ENCODE results near the gene CHMP6. TPM values are rescaled to one million over a fixed set of nuclear protein-coding genes. Genes with fewer than 3 reads are reported as not detected.

Gene CHMP6
- total and polyA plus RNA-seq, 7 donors = 15.7 to 40.4 (median 28.2) TPM

- peak overlapping the region in 1 of 4 donors; percentile 6 for H3K4me3 ChIP-seq
- H3K27ac ChIP-seq = peak overlapping the region; percentile 91 to 93 (median 91)
- DNase-seq = no peak
- intact Hi-C loops (cut with DNase I) = loop anchor here (10.0 kb wide), 1 partner anchor 505 kb away; no protein-coding TSS in a partner anchor
- H3K9me3 ChIP-seq = no peaks in the 10 kb centered on the region
- no peaks in the 10 kb centered on the region for H3K27me3 ChIP-seq
- WGBS, 2 donors = 89 to 91% methylated on average over 24 of the region's 24 CpGs
- no peak for TF ChIP-seq EP300 (IDR thresholded peaks at IDR 0.05)
- TF ChIP-seq POLR2AphosphoS5 (IDR thresholded peaks at IDR 0.05) = no peak
- no peak for TF ChIP-seq POLR2A (IDR thresholded peaks at IDR 0.05)
- no peak for TF ChIP-seq CTCF (IDR thresholded peaks at IDR 0.05)
- peaks cover 0 to 16% (median 3%) of the 10 kb centered on the region in 4 donors for H3K36me3 ChIP-seq
- peaks cover 0 to 46% (median 44%) of the 10 kb centered on the region in 4 donors for H3K4me1 ChIP-seq
Observed at GRCh38 chr17:80960037-80960796, 31.4 kb upstream of the CHMP6 start.

DNA sequence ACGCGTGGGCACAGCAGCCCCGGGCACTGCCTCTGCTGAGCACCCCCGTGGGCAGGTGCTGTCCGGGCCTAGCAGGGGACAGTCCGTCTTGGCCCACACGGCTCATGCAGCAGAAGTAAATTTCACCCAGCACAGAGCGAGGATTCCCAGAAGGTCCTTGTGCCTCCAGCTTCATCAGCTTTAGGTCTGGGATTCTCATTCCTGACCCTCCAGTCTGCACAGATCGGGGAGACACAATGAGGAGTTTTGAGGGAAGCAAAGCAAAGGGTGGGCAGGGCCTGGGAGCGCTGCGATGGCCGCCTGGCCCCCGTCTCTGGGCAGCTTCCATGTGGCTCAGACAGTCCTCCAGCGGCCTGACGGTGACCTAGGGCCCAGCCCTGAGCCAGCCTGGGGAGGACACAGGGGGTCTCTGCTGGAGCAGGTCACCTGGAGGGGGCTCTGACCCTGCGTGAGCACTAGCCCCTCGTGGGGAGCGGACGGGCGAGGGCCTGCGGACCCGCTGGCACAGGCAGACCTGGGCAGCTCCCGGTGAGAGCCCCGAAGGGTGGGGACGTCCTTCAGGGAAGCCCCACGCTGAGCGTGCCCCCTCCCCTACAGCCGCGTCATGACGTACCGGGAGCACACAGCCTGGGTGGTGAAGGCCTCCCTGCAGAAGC lies 30.7 kb upstream of the CHMP6 start:
- 95 to 97% methylated on average over 31 of the region's 31 CpGs for WGBS, 2 donors
- H3K4me1 ChIP-seq = peaks cover 0 to 46% (median 44%) of the 10 kb centered on the region in 4 donors
- peak overlapping the region; percentile 91 to 93 (median 91) for H3K27ac ChIP-seq
- DNase-seq = no peak
- no peaks in the 10 kb centered on the region for H3K27me3 ChIP-seq
- H3K36me3 ChIP-seq = peaks cover 0 to 23% (median 3%) of the 10 kb centered on the region in 4 donors
- H3K9me3 ChIP-seq = no peaks in the 10 kb centered on the region
- intact Hi-C loops (cut with DNase I) = loop anchor here (10.0 kb wide), 1 partner anchor 506 kb away; no protein-coding TSS in a partner anchor
- no peak overlapping the region for H3K4me3 ChIP-seq
- TF ChIP-seq POLR2A (IDR thresholded peaks at IDR 0.05) (no peak), EP300 (IDR thresholded peaks at IDR 0.05) (no peak), CTCF (IDR thresholded peaks at IDR 0.05) (no peak), POLR2AphosphoS5 (IDR thresholded peaks at IDR 0.05) (no peak)

GRCh38 chr17:80961541-80962330 lies 29.9 kb upstream of the CHMP6 start:
- H3K27ac ChIP-seq = peak overlapping the region; percentile 91 to 93 (median 91)
- peaks cover 0 to 24% (median 3%) of the 10 kb centered on the region in 4 donors for H3K36me3 ChIP-seq
- no peaks in the 10 kb centered on the region for H3K27me3 ChIP-seq
- intact Hi-C loops (cut with DNase I) = loop anchor here (10.0 kb wide), 1 partner anchor 507 kb away; no protein-coding TSS in a partner anchor
- no peaks in the 10 kb centered on the region for H3K9me3 ChIP-seq
- TF ChIP-seq EP300 (IDR thresholded peaks at IDR 0.05) (no peak), POLR2AphosphoS5 (IDR thresholded peaks at IDR 0.05) (peak in 3 of 4 donors; percentile 11 to 43 (median 26)), CTCF (IDR thresholded peaks at IDR 0.05) (peak in 3 of 4 experiments; percentile 22 to 45 (median 30))
- DNase-seq = peak; percentile 86
- WGBS, 2 donors = 89% methylated on average over 21 of the region's 21 CpGs
- no peak overlapping the region for H3K4me3 ChIP-seq
- peaks cover 0 to 46% (median 44%) of the 10 kb centered on the region in 4 donors for H3K4me1 ChIP-seq
